CD14-positive monocyte (primary cell): ENCODE results near the gene PEAK1. TPM values are rescaled to one million over a fixed set of nuclear protein-coding genes. Genes with fewer than 3 reads are reported as not detected.

Experiments
- DNase-seq, 3 donors: peaks; one replicate each; pipeline ENCODE4 v3.0.0-alpha.2; 2011 to 2022
- H2AFZ ChIP-seq: 2 replicates; pipeline ENCODE4 v1.6.0; 2012; ENCODE audit warnings: mild to moderate bottlenecking, low read depth, low read length, inconsistent platforms; ENCODE audit not compliant: insufficient read depth, poor library complexity, severe bottlenecking
- H3K27ac ChIP-seq, 2 donors: 1 replicate in 1 of 2; 2 replicates in 1 of 2; pipeline ENCODE4 v1.5.1; 2012 to 2013; ENCODE audit warnings: low read length in 2 of 2, control low read depth in 1 of 2, inconsistent platforms in 1 of 2, low read depth in 1 of 2, mild to moderate bottlenecking in 1 of 2
- H3K27me3 ChIP-seq, 2 donors: one replicate each; pipeline versions ENCODE4 v1.6.0 to v1.6.1; 2011 to 2013; ENCODE audit warnings: low read length in 2 of 2; ENCODE audit not compliant: control insufficient read depth in 2 of 2, insufficient read depth in 2 of 2
- H3K36me3 ChIP-seq, 2 donors: replicated peaks in 1 of 2; 1 replicate in 1 of 2; 2 replicates in 1 of 2; pipeline versions ENCODE4 v1.5.1 to v1.6.1; 2012 to 2013; ENCODE audit warnings: low read length in 2 of 2, control low read depth in 1 of 2, inconsistent platforms in 1 of 2, mild to moderate bottlenecking in 1 of 2; ENCODE audit not compliant: insufficient read depth in 2 of 2, control insufficient read depth in 1 of 2
- H3K4me1 ChIP-seq, 2 donors: 1 replicate in 1 of 2; 2 replicates in 1 of 2; pipeline versions ENCODE4 v1.5.1 to v1.6.1; 2012 to 2013; ENCODE audit warnings: low read length in 2 of 2, control low read depth in 1 of 2, inconsistent platforms in 1 of 2, mild to moderate bottlenecking in 1 of 2, moderate library complexity in 1 of 2; ENCODE audit not compliant: insufficient read depth in 2 of 2, control insufficient read depth in 1 of 2
- H3K4me2 ChIP-seq: replicated peaks from 2 replicates; pipeline ENCODE3; 2012; ENCODE audit warnings: low read length, moderate library complexity, mild to moderate bottlenecking; ENCODE audit not compliant: poor library complexity, severe bottlenecking; ENCODE audit errors: extremely low read depth
- H3K4me3 ChIP-seq, 3 experiments: fragments of 200-600 bp in 1 of 3; sonication (generic) in 1 of 3; replicated peaks in 1 of 3; 1 replicate in 2 of 3; 2 replicates in 1 of 3; pipeline ENCODE4 v1.5.1; 2011 to 2013; ENCODE audit warnings: low read length in 3 of 3, mild to moderate bottlenecking in 3 of 3, control low read depth in 2 of 3, low read depth in 2 of 3, inconsistent platforms in 1 of 3, moderate library complexity in 1 of 3
- H3K79me2 ChIP-seq: 2 replicates; pipeline ENCODE4 v1.6.0; 2012; ENCODE audit warnings: mild to moderate bottlenecking, control low read depth, inconsistent platforms, low read length, moderate library complexity; ENCODE audit not compliant: insufficient read depth
- H3K9ac ChIP-seq: 2 replicates; pipeline ENCODE4 v1.6.0; 2017; ENCODE audit warnings: low read length, mild to moderate bottlenecking; ENCODE audit not compliant: insufficient read depth, poor library complexity, severe bottlenecking
- H3K9me3 ChIP-seq, 2 donors: replicated peaks in 1 of 2; 1 replicate in 1 of 2; 2 replicates in 1 of 2; pipeline versions ENCODE4 v1.5.1 to v1.6.1; 2012 to 2013; ENCODE audit warnings: low read length in 2 of 2, control low read depth in 1 of 2; ENCODE audit not compliant: control insufficient read depth in 1 of 2, insufficient read depth in 1 of 2
- H4K20me1 ChIP-seq: 2 replicates; pipeline ENCODE4 v1.6.0; 2012; ENCODE audit warnings: mild to moderate bottlenecking, low read length, control low read depth, moderate library complexity; ENCODE audit not compliant: insufficient read depth
- H3K27ac Mint-ChIP-seq, 7 donors: one replicate each; pipeline ENCODE4 v1.8.0; 2020; ENCODE audit warnings: mild to moderate bottlenecking in 7 of 7, mixed read lengths in 7 of 7, moderate library complexity in 6 of 7, inconsistent platforms in 2 of 7
- H3K27me3 Mint-ChIP-seq, 3 donors: one replicate each; pipeline ENCODE4 v1.8.0; 2021 to 2022; ENCODE audit warnings: low read depth in 3 of 3, mild to moderate bottlenecking in 3 of 3, mixed read lengths in 3 of 3, moderate library complexity in 3 of 3, inconsistent platforms in 1 of 3
- H3K36me3 Mint-ChIP-seq, 2 donors: one replicate each; pipeline ENCODE4 v1.8.0; 2020; ENCODE audit warnings: mixed read lengths in 2 of 2, inconsistent platforms in 1 of 2, mild to moderate bottlenecking in 1 of 2
- H3K4me1 Mint-ChIP-seq: one replicate; pipeline ENCODE4 v1.8.0; 2020; ENCODE audit warnings: mild to moderate bottlenecking, mixed read lengths
- H3K4me3 Mint-ChIP-seq, 2 donors: one replicate each; pipeline ENCODE4 v1.8.0; 2020; ENCODE audit warnings: mild to moderate bottlenecking in 2 of 2, mixed read lengths in 2 of 2, moderate library complexity in 1 of 2
- H3K9me3 Mint-ChIP-seq, 7 donors: one replicate each; pipeline ENCODE4 v1.8.0; 2020 to 2022; ENCODE audit warnings: mixed read lengths in 7 of 7, mild to moderate bottlenecking in 6 of 7, moderate library complexity in 6 of 7, inconsistent platforms in 2 of 7
- WGBS: methylation state at CpG from one replicate; pipeline ENCODE4 v1.1.5; 2013; ENCODE audit warnings: missing lambda C conversion rate; ENCODE audit not compliant: insufficient coverage; 5-methylcytosine and 5-hydroxymethylcytosine counted together
- intact Hi-C, 2 donors: fragments of 100-400 bp; cut with micrococcal nuclease; formaldehyde crosslinking; loops; one replicate each; pipeline versions ENCODE4 v1.15.0 to v1.15.1; 2023
- polyA plus RNA-seq, 3 donors: library from polyadenylated mRNA; depleted of rRNA in 1 of 3; unstranded in 2 of 3; stranded (reverse) in 1 of 3; fragments of 300-500 nt in 2 of 3; fragments of >200 nt in 1 of 3; fragmentation: Illumina TruSeq in 2 of 3; gene quantifications; 1 replicate in 2 of 3; 2 replicates in 1 of 3; pipeline ENCODE4 v1.2.3, GENCODE V29; 2012 to 2021
- TF ChIP-seq, protein P1 (sequence below): fragments of 200-600 bp; IDR thresholded peaks from one replicate; pipeline ENCODE4 v1.8.0; 2022; ENCODE audit warnings: antibody characterized with exemption, mild to moderate bottlenecking

PEAK1 gene
- polyA plus RNA-seq, 3 donors: 0.85 to 8.7 (median 1.1) TPM

DNA sequence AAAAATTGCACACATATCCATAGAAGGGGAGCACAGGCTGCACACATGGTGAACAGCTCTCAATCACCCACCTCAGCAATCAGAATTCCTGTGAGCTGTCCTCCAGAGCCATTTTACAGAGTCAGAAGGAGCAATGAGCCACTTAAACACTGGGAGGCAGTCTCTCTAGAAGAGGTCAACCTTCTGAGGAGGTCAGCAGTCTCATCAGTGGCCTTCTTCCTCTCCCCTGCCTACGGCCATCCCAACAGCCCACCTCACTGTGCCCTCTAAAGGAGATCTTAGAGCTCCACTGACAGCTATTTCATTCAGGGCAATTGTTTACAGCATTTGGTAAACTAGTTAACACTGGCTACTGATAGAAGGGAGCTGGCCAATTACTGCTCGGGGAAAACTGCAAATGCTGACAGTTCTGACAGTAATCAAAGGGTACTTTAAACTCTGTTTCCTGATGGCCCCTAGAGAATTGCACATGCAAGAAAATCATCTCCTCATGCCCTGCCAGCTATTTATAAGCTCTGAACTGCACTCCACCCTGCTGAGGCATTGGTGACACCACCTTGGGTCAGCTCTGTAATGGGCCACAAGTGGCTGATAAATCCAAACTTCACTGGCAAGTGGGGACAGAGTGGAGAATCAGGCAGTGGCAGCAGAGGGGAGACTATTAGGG, 306.9 kb downstream of the PEAK1 start:
- H3K27ac ChIP-seq: no peak overlapping the region
- no peak overlapping the region for H3K27ac Mint-ChIP-seq
- no peak overlapping the region for H3K4me3 ChIP-seq

DNA sequence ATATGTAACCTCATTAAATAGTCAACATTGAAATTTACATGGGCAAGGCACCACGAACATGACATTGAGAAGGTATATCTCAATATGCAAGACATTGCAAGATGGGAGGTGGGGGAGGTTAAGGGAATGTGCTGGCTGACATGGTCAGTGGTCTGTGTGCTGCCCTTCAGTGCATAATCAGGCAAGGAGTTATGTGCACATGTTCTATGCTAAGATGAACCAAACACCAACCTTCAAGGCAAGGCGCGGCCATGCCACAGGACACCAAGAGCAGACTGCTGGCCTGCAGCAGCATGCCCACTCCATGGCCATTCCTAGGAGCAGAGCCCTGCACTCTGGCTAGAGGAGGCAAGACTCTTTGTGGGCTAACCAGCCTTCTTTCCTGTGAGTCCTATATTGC, 308.1 kb downstream of the PEAK1 start:
- H3K79me2 ChIP-seq: no peaks in the 10 kb centered on the region
- no peak overlapping the region for H2AFZ ChIP-seq
- no peaks in the 10 kb centered on the region for H3K27me3 ChIP-seq
- H4K20me1 ChIP-seq: no peaks in the 10 kb centered on the region
- H3K4me1 Mint-ChIP-seq: no peaks in the 10 kb centered on the region
- no peak overlapping the region for H3K27ac Mint-ChIP-seq
- peaks cover 0 to 1% (median 0%) of the 10 kb centered on the region in 3 donors for H3K27me3 Mint-ChIP-seq
- H3K4me2 ChIP-seq: no peak overlapping the region
- no peak overlapping the region for H3K9ac ChIP-seq
- H3K27ac ChIP-seq: no peak overlapping the region
- peaks cover 4 to 20% of the 10 kb centered on the region in 2 donors for H3K36me3 ChIP-seq
- 94% methylated on average over 2 of the region's 3 CpGs for WGBS
- H3K4me1 ChIP-seq: no peaks in the 10 kb centered on the region
- DNase-seq: no peak
- H3K9me3 Mint-ChIP-seq: peaks cover 0 to 3% (median 0%) of the 10 kb centered on the region in 7 donors
- H3K9me3 ChIP-seq: no peaks in the 10 kb centered on the region
- intact Hi-C loops: no loop called here
- TF ChIP-seq, protein P1, sequence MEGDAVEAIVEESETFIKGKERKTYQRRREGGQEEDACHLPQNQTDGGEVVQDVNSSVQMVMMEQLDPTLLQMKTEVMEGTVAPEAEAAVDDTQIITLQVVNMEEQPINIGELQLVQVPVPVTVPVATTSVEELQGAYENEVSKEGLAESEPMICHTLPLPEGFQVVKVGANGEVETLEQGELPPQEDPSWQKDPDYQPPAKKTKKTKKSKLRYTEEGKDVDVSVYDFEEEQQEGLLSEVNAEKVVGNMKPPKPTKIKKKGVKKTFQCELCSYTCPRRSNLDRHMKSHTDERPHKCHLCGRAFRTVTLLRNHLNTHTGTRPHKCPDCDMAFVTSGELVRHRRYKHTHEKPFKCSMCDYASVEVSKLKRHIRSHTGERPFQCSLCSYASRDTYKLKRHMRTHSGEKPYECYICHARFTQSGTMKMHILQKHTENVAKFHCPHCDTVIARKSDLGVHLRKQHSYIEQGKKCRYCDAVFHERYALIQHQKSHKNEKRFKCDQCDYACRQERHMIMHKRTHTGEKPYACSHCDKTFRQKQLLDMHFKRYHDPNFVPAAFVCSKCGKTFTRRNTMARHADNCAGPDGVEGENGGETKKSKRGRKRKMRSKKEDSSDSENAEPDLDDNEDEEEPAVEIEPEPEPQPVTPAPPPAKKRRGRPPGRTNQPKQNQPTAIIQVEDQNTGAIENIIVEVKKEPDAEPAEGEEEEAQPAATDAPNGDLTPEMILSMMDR: no peak
- H3K4me3 ChIP-seq: no peak overlapping the region
- no peak overlapping the region for H3K4me3 Mint-ChIP-seq
- H3K36me3 Mint-ChIP-seq: peaks cover 18 to 28% of the 10 kb centered on the region in 2 donors

More for the DNA sequence above, 306.9 kb downstream of the PEAK1 start:
- H4K20me1 ChIP-seq: no peaks in the 10 kb centered on the region
- no peaks in the 10 kb centered on the region for H3K9me3 Mint-ChIP-seq
- peaks cover 18 to 28% of the 10 kb centered on the region in 2 donors for H3K36me3 Mint-ChIP-seq
- H3K9me3 ChIP-seq: no peaks in the 10 kb centered on the region
- H2AFZ ChIP-seq: no peak overlapping the region
- 88% methylated on average over 1 of the region's 2 CpGs for WGBS
- DNase-seq: no peak
- H3K4me1 Mint-ChIP-seq: no peaks in the 10 kb centered on the region
- intact Hi-C loops: no loop called here
- peaks cover 4 to 20% of the 10 kb centered on the region in 2 donors for H3K36me3 ChIP-seq
- no peak overlapping the region for H3K9ac ChIP-seq
- no peaks in the 10 kb centered on the region for H3K4me1 ChIP-seq
- no peaks in the 10 kb centered on the region for H3K79me2 ChIP-seq
- H3K27me3 Mint-ChIP-seq: peaks cover 0 to 1% (median 0%) of the 10 kb centered on the region in 3 donors
- H3K4me3 Mint-ChIP-seq: no peak overlapping the region
- TF ChIP-seq, protein P1: no peak
- H3K27me3 ChIP-seq: no peaks in the 10 kb centered on the region
- H3K4me2 ChIP-seq: no peak overlapping the region
